HFF-Myc (cell line): ENCODE results near the gene TRPC6.

ENCODE experiments used
- DNase-seq: peaks from one replicate; pipeline ENCODE4 v3.0.0-alpha.2; 2011; ENCODE audit warnings: low read depth; ENCODE audit errors: extremely low read depth
- H3K4me3 ChIP-seq: replicated peaks from 2 replicates; pipeline ENCODE4 v1.5.1; 2011; ENCODE audit warnings: low read depth, mild to moderate bottlenecking, control low read depth, low read length
- CTCF ChIP-seq: IDR thresholded peaks from 2 replicates; pipeline ENCODE4 v1.5.1; 2012; ENCODE audit warnings: mild to moderate bottlenecking, low read depth, low read length, control low read depth; ENCODE audit errors: missing control alignments

TRPC6 gene

GRCh38 chr11:101478587-101479369 is 105.0 kb downstream of the TRPC6 start:
- DNase-seq, result no peak
- H3K4me3 ChIP-seq, result no peak overlapping the region
- no peak for TF ChIP-seq CTCF

GRCh38 chr11:101477926-101478325 is 105.9 kb downstream of the TRPC6 start:
- no peak for TF ChIP-seq CTCF
- DNase-seq, result no peak

GRCh38 chr11:101476191-101476590 is 107.6 kb downstream of the TRPC6 start:
- no peak for DNase-seq

More at GRCh38 chr11:101477926-101478325, 105.9 kb downstream of the TRPC6 start:
- H3K4me3 ChIP-seq, result no peak overlapping the region

GRCh38 chr11:101475699-101476098 is 108.1 kb downstream of the TRPC6 start:
- DNase-seq, result no peak
- TF ChIP-seq CTCF, result no peak

More at GRCh38 chr11:101476191-101476590, 107.6 kb downstream of the TRPC6 start:
- no peak overlapping the region for H3K4me3 ChIP-seq
- TF ChIP-seq CTCF, result no peak

GRCh38 chr11:101474666-101475065 is 109.1 kb downstream of the TRPC6 start:
- TF ChIP-seq CTCF, result no peak
- DNase-seq, result no peak
- no peak overlapping the region for H3K4me3 ChIP-seq

More at GRCh38 chr11:101475699-101476098, 108.1 kb downstream of the TRPC6 start:
- H3K4me3 ChIP-seq, result no peak overlapping the region

- no peak for DNase-seq
- no peak for TF ChIP-seq CTCF
- H3K4me3 ChIP-seq, result no peak overlapping the region
These were observed 112.8 kb downstream of the TRPC6 start for GRCh38 chr11:101470881-101471520.
